K562 (cell line): Measurements from ENCODE around the gene DDAH2.
A peak's percentile ranks its signal among the peaks of the same experiment; 100 is the strongest.

ENCODE experiments used
- ATF3 ChIP-seq, 2 experiments: fragments of 450-650 bp in 1 of 2; sonication (generic) in 1 of 2; formaldehyde crosslinking in 1 of 2; IDR thresholded peaks in 1 of 2; conservative IDR thresholded peaks in 1 of 2; 2 replicates each; pipeline versions ENCODE4 v1.6.1 to v1.8.1; 2016 to 2023; ENCODE audit warnings: mild to moderate bottlenecking in 2 of 2, moderate library complexity in 2 of 2, inconsistent platforms in 1 of 2, missing genetic modification reagents in 1 of 2
- CHAMP1 ChIP-seq: fragments of 450-650 bp; IDR thresholded peaks from 2 replicates; pipeline ENCODE4 v1.6.1; 2016; ENCODE audit warnings: mild to moderate bottlenecking
- CTCF ChIP-seq, 3 experiments: IDR thresholded peaks in 2 of 3; conservative IDR thresholded peaks in 1 of 3; 2 replicates each; pipeline ENCODE4 v1.5.1; 2011 to 2012; ENCODE audit warnings: low read length in 3 of 3, mild to moderate bottlenecking in 3 of 3, control low read depth in 2 of 3, improper control_type of control experiment in 1 of 3, inconsistent platforms in 1 of 3, low read depth in 1 of 3, mixed read lengths in 1 of 3, moderate library complexity in 1 of 3; ENCODE audit not compliant: insufficient read depth in 2 of 3
- EHMT2 ChIP-seq: fragments of 450-650 bp; IDR thresholded peaks from 2 replicates; pipeline ENCODE4 v1.6.1; 2018; ENCODE audit warnings: antibody characterized with exemption
- EP300 ChIP-seq: IDR thresholded peaks from 2 replicates; pipeline ENCODE4 v1.6.1; 2012; ENCODE audit warnings: low read length, improper control_type of control experiment
- HDAC2 ChIP-seq: fragments of 450-650 bp; IDR thresholded peaks from 2 replicates; pipeline ENCODE4 v1.6.1; 2016; ENCODE audit warnings: mild to moderate bottlenecking
- MAX ChIP-seq: sonication (generic); formaldehyde crosslinking; IDR thresholded peaks from 2 replicates; pipeline ENCODE4 v1.9.0; 2022; ENCODE audit warnings: mild to moderate bottlenecking, missing genetic modification reagents
- MIER1 ChIP-seq: fragments of 450-650 bp; IDR thresholded peaks from 2 replicates; pipeline ENCODE4 v1.6.1; 2016; ENCODE audit warnings: antibody characterized with exemption, mild to moderate bottlenecking, low read depth
- MXD1 ChIP-seq: fragments of 250-450 bp; sonication (Bioruptor Pico); IDR thresholded peaks from 2 replicates; pipeline ENCODE4 v1.8.0; 2021; ENCODE audit warnings: borderline replicate concordance, mild to moderate bottlenecking, moderate library complexity; ENCODE audit not compliant: poor library complexity, severe bottlenecking
- NFRKB ChIP-seq: fragments of 450-650 bp; IDR thresholded peaks from 2 replicates; pipeline ENCODE4 v1.6.1; 2016; ENCODE audit warnings: low read depth
- PKNOX1 ChIP-seq: fragments of 450-650 bp; IDR thresholded peaks from 2 replicates; pipeline ENCODE4 v1.6.1; 2016
- ZNF184 ChIP-seq: sonication (generic); formaldehyde crosslinking; IDR thresholded peaks from 2 replicates; pipeline ENCODE4 v1.5.0; 2020; ENCODE audit warnings: missing genetic modification reagents
- ZNF592 ChIP-seq: fragments of 450-650 bp; IDR thresholded peaks from 2 replicates; pipeline ENCODE4 v1.6.1; 2017; ENCODE audit warnings: antibody characterized with exemption, mild to moderate bottlenecking

GRCh38 chr6:31711233-31711632, 17.9 kb downstream of the DDAH2 start:
- TF ChIP-seq MXD1 (CRISPR knock-in tag): no peak
- TF ChIP-seq MIER1: no peak
- no peak for TF ChIP-seq HDAC2
- no peak for TF ChIP-seq CTCF (IDR thresholded peaks at IDR 0.05 in 2 of 3, conservative IDR thresholded peaks at IDR 0.05 in 1 of 3; ENCODE audit: insufficient read depth in 2 of 3, low read depth in 1 of 3, low read length in 3 of 3)
- no peak for TF ChIP-seq ATF3 (IDR thresholded peaks at IDR 0.05)
- TF ChIP-seq ATF3 (CRISPR knock-in tag; conservative IDR thresholded peaks at IDR 0.05): no peak
- no peak for TF ChIP-seq MAX (CRISPR knock-in tag)
- TF ChIP-seq EP300: peak; percentile 7; the same call in 1 of the 2 replicates
- TF ChIP-seq CHAMP1: no peak
- no peak for TF ChIP-seq EHMT2
- no peak for TF ChIP-seq ZNF184 (CRISPR knock-in tag)
- TF ChIP-seq NFRKB: no peak
- TF ChIP-seq PKNOX1: no peak
- 0 out of 2 replicates have a peak, but pooled peaks have one; percentile 39 for TF ChIP-seq ZNF592
